ENCODE measurements around the gene ROBO1. TPM values are rescaled to one million over a fixed set of nuclear protein-coding genes. Genes with fewer than 3 reads are reported as not detected.

The ROBO1 gene
- total and polyA plus RNA-seq, 2 of the 13 experiments (the other 11 are each of a cell fraction or from before 2014, with no cell fraction given), result 52.2 to 71.0 TPM

DNA sequence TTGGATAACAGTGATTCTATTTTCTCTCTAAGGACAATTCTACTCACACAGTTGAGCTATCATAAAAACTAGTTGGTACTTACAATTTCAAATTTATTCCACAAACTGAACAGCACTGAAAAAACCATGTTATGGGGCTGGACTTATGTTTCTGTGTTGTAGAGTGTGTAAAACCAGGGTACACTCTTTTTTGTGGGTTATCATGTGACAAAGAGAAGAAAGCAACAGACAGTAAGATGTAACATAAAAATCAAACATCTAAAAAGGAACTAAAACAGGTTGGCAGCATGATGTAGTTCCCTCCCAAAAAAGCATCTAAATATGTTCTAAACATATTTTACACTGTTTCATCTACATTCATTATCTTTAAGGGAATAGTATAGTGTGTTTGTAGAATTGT, 757.9 kb downstream of the ROBO1 start:
- Histone ChIP-seq H3K36me3 (replicated peaks in 1 of 2; ENCODE audit: control insufficient read depth in 1 of 2, insufficient read depth in 2 of 2, low read length in 2 of 2) (peaks cover 0 to 2% of the 10 kb centered on the region in 2 experiments; a peak in 2 of 5 replicates), H4K20me1 (ENCODE audit: insufficient read depth, low read length) (peaks cover 33% of the 10 kb centered on the region), H3K9me3 (ENCODE audit: low read length) (no peaks in the 10 kb centered on the region), H3K4me2 (ENCODE audit: low read depth, low read length) (no peak overlapping the region; the same call in 1 of the 2 replicates), H3K4me1 (ENCODE audit: insufficient read depth, low read length) (peaks cover 82% of the 10 kb centered on the region), H3K27ac (ENCODE audit: extremely low read length, insufficient read depth, low read length) (no peak overlapping the region), H2AFZ (ENCODE audit: low read length) (no peak overlapping the region), H3K79me2 (ENCODE audit: insufficient read depth, low read length) (peaks cover 99% of the 10 kb centered on the region), H3K4me3 (replicated peaks in 1 of 3; ENCODE audit: insufficient read depth in 1 of 3, low read depth in 2 of 3, low read length in 3 of 3) (no peak overlapping the region), H3K9ac (ENCODE audit: insufficient read depth, low read depth, low read length) (no peak overlapping the region), H3K27me3 (ENCODE audit: control insufficient read depth in 1 of 2, insufficient read depth in 2 of 2, low read length in 2 of 2) (no peaks in the 10 kb centered on the region)
- intact Hi-C loops (cut with micrococcal nuclease; ENCODE audit: unreplicated experiment) (no loop called here), in situ Hi-C loops (cut with HindIII; ENCODE audit: extremely low pct_ligation_motif_present, low pct_unique_long_range_greater_than_20kb) (no loop called here)
- DNase-seq (ENCODE audit: low spot score) (no peak), FAIRE-seq (no peak), ATAC-seq (no peak)
- CTCF ChIA-PET (ENCODE audit: low intra/inter-chr PET ratio, low total read pairs), result no interaction called here
- no TSS peak for BruUV-seq (replicated peaks)
- no peak for TF ChIP-seq ZNF777 (CRISPR knock-in tag; IDR thresholded peaks at IDR 0.05)
- TF ChIP-seq, protein P1, sequence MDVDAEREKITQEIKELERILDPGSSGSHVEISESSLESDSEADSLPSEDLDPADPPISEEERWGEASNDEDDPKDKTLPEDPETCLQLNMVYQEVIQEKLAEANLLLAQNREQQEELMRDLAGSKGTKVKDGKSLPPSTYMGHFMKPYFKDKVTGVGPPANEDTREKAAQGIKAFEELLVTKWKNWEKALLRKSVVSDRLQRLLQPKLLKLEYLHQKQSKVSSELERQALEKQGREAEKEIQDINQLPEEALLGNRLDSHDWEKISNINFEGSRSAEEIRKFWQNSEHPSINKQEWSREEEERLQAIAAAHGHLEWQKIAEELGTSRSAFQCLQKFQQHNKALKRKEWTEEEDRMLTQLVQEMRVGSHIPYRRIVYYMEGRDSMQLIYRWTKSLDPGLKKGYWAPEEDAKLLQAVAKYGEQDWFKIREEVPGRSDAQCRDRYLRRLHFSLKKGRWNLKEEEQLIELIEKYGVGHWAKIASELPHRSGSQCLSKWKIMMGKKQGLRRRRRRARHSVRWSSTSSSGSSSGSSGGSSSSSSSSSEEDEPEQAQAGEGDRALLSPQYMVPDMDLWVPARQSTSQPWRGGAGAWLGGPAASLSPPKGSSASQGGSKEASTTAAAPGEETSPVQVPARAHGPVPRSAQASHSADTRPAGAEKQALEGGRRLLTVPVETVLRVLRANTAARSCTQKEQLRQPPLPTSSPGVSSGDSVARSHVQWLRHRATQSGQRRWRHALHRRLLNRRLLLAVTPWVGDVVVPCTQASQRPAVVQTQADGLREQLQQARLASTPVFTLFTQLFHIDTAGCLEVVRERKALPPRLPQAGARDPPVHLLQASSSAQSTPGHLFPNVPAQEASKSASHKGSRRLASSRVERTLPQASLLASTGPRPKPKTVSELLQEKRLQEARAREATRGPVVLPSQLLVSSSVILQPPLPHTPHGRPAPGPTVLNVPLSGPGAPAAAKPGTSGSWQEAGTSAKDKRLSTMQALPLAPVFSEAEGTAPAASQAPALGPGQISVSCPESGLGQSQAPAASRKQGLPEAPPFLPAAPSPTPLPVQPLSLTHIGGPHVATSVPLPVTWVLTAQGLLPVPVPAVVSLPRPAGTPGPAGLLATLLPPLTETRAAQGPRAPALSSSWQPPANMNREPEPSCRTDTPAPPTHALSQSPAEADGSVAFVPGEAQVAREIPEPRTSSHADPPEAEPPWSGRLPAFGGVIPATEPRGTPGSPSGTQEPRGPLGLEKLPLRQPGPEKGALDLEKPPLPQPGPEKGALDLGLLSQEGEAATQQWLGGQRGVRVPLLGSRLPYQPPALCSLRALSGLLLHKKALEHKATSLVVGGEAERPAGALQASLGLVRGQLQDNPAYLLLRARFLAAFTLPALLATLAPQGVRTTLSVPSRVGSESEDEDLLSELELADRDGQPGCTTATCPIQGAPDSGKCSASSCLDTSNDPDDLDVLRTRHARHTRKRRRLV (CRISPR knock-in tag; IDR thresholded peaks at IDR 0.05), result no peak
- no peak for TF ChIP-seq ZNF207 (IDR thresholded peaks at IDR 0.05; ENCODE audit: borderline replicate concordance)
- TF ChIP-seq, protein P2, sequence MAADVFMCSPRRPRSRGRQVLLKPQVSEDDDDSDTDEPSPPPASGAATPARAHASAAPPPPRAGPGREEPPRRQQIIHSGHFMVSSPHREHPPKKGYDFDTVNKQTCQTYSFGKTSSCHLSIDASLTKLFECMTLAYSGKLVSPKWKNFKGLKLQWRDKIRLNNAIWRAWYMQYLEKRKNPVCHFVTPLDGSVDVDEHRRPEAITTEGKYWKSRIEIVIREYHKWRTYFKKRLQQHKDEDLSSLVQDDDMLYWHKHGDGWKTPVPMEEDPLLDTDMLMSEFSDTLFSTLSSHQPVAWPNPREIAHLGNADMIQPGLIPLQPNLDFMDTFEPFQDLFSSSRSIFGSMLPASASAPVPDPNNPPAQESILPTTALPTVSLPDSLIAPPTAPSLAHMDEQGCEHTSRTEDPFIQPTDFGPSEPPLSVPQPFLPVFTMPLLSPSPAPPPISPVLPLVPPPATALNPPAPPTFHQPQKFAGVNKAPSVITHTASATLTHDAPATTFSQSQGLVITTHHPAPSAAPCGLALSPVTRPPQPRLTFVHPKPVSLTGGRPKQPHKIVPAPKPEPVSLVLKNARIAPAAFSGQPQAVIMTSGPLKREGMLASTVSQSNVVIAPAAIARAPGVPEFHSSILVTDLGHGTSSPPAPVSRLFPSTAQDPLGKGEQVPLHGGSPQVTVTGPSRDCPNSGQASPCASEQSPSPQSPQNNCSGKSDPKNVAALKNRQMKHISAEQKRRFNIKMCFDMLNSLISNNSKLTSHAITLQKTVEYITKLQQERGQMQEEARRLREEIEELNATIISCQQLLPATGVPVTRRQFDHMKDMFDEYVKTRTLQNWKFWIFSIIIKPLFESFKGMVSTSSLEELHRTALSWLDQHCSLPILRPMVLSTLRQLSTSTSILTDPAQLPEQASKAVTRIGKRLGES (CRISPR knock-in tag; IDR thresholded peaks at IDR 0.05; ENCODE audit: borderline replicate concordance), result no peak
- no peak for TF ChIP-seq HES4 (CRISPR knock-in tag; IDR thresholded peaks at IDR 0.05; ENCODE audit: borderline replicate concordance)
- no peak for TF ChIP-seq HCFC1 (IDR thresholded peaks at IDR 0.05; ENCODE audit: low read depth, low read length)
- no peak for TF ChIP-seq NFIC (IDR thresholded peaks at IDR 0.05; ENCODE audit: low read length)
- no peak for TF ChIP-seq ZNF839 (CRISPR knock-in tag; IDR thresholded peaks at IDR 0.05; ENCODE audit: borderline replicate concordance)
- TF ChIP-seq ERF (CRISPR knock-in tag; IDR thresholded peaks at IDR 0.05), result no peak
- TF ChIP-seq, protein P3, sequence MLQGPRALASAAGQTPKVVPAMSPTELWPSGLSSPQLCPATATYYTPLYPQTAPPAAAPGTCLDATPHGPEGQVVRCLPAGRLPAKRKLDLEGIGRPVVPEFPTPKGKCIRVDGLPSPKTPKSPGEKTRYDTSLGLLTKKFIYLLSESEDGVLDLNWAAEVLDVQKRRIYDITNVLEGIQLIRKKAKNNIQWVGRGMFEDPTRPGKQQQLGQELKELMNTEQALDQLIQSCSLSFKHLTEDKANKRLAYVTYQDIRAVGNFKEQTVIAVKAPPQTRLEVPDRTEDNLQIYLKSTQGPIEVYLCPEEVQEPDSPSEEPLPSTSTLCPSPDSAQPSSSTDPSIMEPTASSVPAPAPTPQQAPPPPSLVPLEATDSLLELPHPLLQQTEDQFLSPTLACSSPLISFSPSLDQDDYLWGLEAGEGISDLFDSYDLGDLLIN (CRISPR knock-in tag; IDR thresholded peaks at IDR 0.05; ENCODE audit: borderline replicate concordance), result no peak
- POLR2A ChIA-PET, result interaction anchor here (2.2 kb wide), 1 partner anchor 8 kb away, joined by 6 read pairs; no protein-coding TSS in a partner anchor
